Endothelial cell of umbilical vein (primary cell): ENCODE results near the gene CBX3. TPM values are rescaled to one million over a fixed set of nuclear protein-coding genes. Genes with fewer than 3 reads are reported as not detected.

Source experiments
- BruUV-seq: library from RNA; stranded (reverse); fragments of 400-500 nt; replicated peaks from 2 replicates; lab custom pipeline; 2021; lab: Mats Ljungman, UMichigan
- CTCF ChIA-PET: fragments of 300-600, 350-600 bp; sonication (Branson Sonifier 250); formaldehyde crosslinking; loops from one replicate; lab custom pipeline; 2021; ENCODE audit warnings: antibody characterized with exemption, inconsistent platforms; lab: Charles Lee
- POLR2A ChIA-PET: fragments of 300-600, 350-600 bp; sonication (Branson Sonifier 250); formaldehyde crosslinking; loops from one replicate; lab custom pipeline; 2021; ENCODE audit warnings: antibody characterized with exemption, inconsistent platforms; lab: Charles Lee
- DNase-seq: peaks from one replicate; pipeline ENCODE4 v3.0.0-alpha.2; 2011; ENCODE audit warnings: low read depth, low spot score
- FAIRE-seq: peaks from 2 replicates; lab custom pipeline; 2011; peaks lifted over from hg19 to GRCh38; lab: Jason Lieb, UNC
- H2AFZ ChIP-seq: 2 replicates; pipeline ENCODE4 v1.6.0; 2012; ENCODE audit warnings: low read depth, low read length, control low read depth, inconsistent platforms
- H3K27ac ChIP-seq: 2 replicates; pipeline ENCODE4 v1.5.1; 2011; ENCODE audit warnings: low read depth, mild to moderate bottlenecking, control low read depth, low read length, moderate library complexity; ENCODE audit not compliant: insufficient read depth
- H3K27me3 ChIP-seq, 2 experiments: 2 replicates each; pipeline versions ENCODE4 v1.6.0 to v1.6.1; 2011; ENCODE audit warnings: low read length in 2 of 2, mixed read lengths in 1 of 2; ENCODE audit not compliant: control insufficient read depth in 2 of 2, insufficient read depth in 2 of 2
- H3K36me3 ChIP-seq, 2 experiments: 2 replicates in 1 of 2; 3 replicates in 1 of 2; pipeline ENCODE4 v1.5.1; 2011; ENCODE audit warnings: low read length in 2 of 2, mild to moderate bottlenecking in 1 of 2, moderate library complexity in 1 of 2; ENCODE audit not compliant: control insufficient read depth in 2 of 2, insufficient read depth in 2 of 2; ENCODE audit errors: extremely low read depth in 1 of 2
- H3K4me1 ChIP-seq: 3 replicates; pipeline ENCODE4 v1.5.1; 2011; ENCODE audit warnings: mild to moderate bottlenecking, low read length; ENCODE audit not compliant: control insufficient read depth, insufficient read depth; ENCODE audit errors: extremely low read depth
- H3K4me2 ChIP-seq: 2 replicates; pipeline ENCODE4 v1.6.1; 2011; ENCODE audit warnings: low read length, control low read depth, mixed read lengths; ENCODE audit not compliant: insufficient read depth
- H3K4me3 ChIP-seq, 3 experiments: fragments of 200-600 bp in 1 of 3; sonication (generic), shearing (Covaris generic) in 1 of 3; replicated peaks in 1 of 3; 2 replicates each; pipeline ENCODE4 v1.5.1; 2011 to 2016; ENCODE audit warnings: control low read depth in 3 of 3, low read length in 3 of 3, mild to moderate bottlenecking in 2 of 3, inconsistent platforms in 1 of 3, low read depth in 1 of 3, moderate library complexity in 1 of 3; ENCODE audit not compliant: insufficient read depth in 1 of 3
- H3K79me2 ChIP-seq: 2 replicates; pipeline ENCODE4 v1.6.0; 2012; ENCODE audit warnings: low read length, inconsistent platforms; ENCODE audit not compliant: control insufficient read depth, insufficient read depth
- H3K9ac ChIP-seq: replicated peaks from 2 replicates; pipeline ENCODE3; 2011; ENCODE audit warnings: low read length, control low read depth; ENCODE audit not compliant: insufficient read depth; ENCODE audit errors: extremely low read depth
- H3K9me1 ChIP-seq: replicated peaks from 3 replicates; pipeline ENCODE4 v1.6.0; 2011; ENCODE audit warnings: mild to moderate bottlenecking, low read length; ENCODE audit not compliant: control insufficient read depth, insufficient read depth; ENCODE audit errors: extremely low read depth
- H3K9me3 ChIP-seq: replicated peaks from 2 replicates; pipeline ENCODE4 v1.5.1; 2012; ENCODE audit warnings: low read length, inconsistent platforms; ENCODE audit not compliant: control insufficient read depth, insufficient read depth
- H4K20me1 ChIP-seq: replicated peaks from 2 replicates; pipeline ENCODE3; 2011; ENCODE audit warnings: mild to moderate bottlenecking, low read length; ENCODE audit not compliant: control insufficient read depth, insufficient read depth; ENCODE audit errors: extremely low read depth
- JUN ChIP-seq: IDR thresholded peaks from 2 replicates; pipeline ENCODE4 v1.6.1; 2011; ENCODE audit warnings: borderline replicate concordance, low read depth; ENCODE audit not compliant: insufficient read length, insufficient read depth
- MYC ChIP-seq: IDR thresholded peaks from one replicate; pipeline ENCODE4 v1.6.1; 2011; ENCODE audit warnings: mild to moderate bottlenecking, low read depth, low read length
- POLR2A ChIP-seq: IDR thresholded peaks from 2 replicates; pipeline ENCODE4 v1.6.1; 2012; ENCODE audit warnings: low read depth, mild to moderate bottlenecking, control low read depth, low read length
- POLR2AphosphoS5 ChIP-seq: IDR thresholded peaks from 2 replicates; pipeline ENCODE4 v1.6.1; 2012; ENCODE audit warnings: low read depth, mild to moderate bottlenecking, control low read depth, low read length, moderate library complexity; ENCODE audit not compliant: insufficient read depth
- dilution Hi-C: fragments of 300-500 bp; cut with MboI; formaldehyde crosslinking; loops from one replicate; pipeline ENCODE4 v1.15.0; 2019; ENCODE audit warnings: low sequenced_read_pairs; ENCODE audit not compliant: extremely low pct_ligation_motif_present
- intact Hi-C: fragments of 100-400 bp; cut with micrococcal nuclease; formaldehyde crosslinking; loops from one replicate; pipeline ENCODE4 v1.10.0; 2022
- polyA plus RNA-seq, 4 experiments: library from polyadenylated mRNA; depleted of rRNA in 3 of 4; stranded (reverse) in 3 of 4; unstranded in 1 of 4; fragments of >200 nt; gene quantifications; 2 replicates each; pipeline versions ENCODE4 v1.2.1 to v1.2.3, GENCODE V29; 2011 to 2012; ENCODE audit warnings: missing spikeins in 1 of 4
- total RNA-seq: library from RNA; stranded (reverse); gene quantifications from 2 replicates; pipeline ENCODE4 v1.2.3, GENCODE V29; 2021
- TF ChIP-seq, protein P1 (sequence below): IDR thresholded peaks from 2 replicates; pipeline ENCODE4 v1.6.1; 2011; ENCODE audit not compliant: insufficient read depth, insufficient read length
- TF ChIP-seq, protein P2 (sequence below), 2 donors: IDR thresholded peaks; 1 replicate in 1 of 2; 2 replicates in 1 of 2; pipeline ENCODE4 v1.5.1; 2011; ENCODE audit warnings: low read length in 2 of 2, mild to moderate bottlenecking in 2 of 2, moderate library complexity in 2 of 2, control low read depth in 1 of 2, inconsistent platforms in 1 of 2, low read depth in 1 of 2; ENCODE audit not compliant: insufficient read depth in 1 of 2; ENCODE audit errors: extremely low read depth in 1 of 2

The CBX3 gene
- total and polyA plus RNA-seq, 2 donors (not counting 3 experiments of a cell fraction or from before 2014, with no cell fraction given): 47.5 to 200 TPM

DNA sequence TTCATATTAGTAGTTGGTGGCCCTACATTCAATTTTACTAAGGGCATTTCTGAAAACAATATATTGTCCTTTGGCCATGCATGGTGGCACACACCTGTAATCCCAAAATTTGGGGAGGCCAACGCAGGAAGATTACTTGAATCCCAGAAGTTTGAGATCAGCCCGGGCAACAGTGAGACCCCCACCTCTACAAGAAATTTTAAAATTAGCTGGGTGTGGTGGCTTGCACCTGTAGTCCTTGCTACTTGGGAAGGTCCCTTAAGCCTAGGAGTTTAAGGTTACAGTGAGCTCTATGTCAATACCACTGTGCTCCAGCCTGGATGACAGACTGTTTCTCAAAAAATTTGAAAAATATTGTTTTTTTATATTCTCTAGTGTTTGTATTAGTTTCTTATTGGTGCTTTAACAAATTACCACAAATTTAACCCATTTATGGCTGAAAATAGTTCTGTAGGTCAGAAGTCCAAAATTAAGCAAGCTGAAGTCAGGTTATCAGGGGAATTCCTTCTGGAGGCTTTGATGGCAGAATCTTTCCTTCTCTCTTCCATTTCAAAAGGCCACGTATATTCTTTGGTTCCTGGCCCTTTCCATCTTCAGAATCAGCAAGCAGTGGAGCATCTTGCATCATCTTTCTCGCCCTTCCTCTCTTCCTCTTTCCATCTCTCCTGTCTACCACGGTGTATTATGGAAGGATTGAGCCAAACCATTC lies 12.4 kb downstream of the CBX3 start:
- H4K20me1 ChIP-seq: peaks cover 3% of the 10 kb centered on the region
- no peak overlapping the region for H3K27ac ChIP-seq
- DNase-seq (no peak), FAIRE-seq (no peak)
- H3K27me3 ChIP-seq: no peaks in the 10 kb centered on the region
- intact Hi-C loops (no loop called here), dilution Hi-C loops (no loop called here)
- H2AFZ ChIP-seq: no peak overlapping the region
- TF ChIP-seq, protein P1, sequence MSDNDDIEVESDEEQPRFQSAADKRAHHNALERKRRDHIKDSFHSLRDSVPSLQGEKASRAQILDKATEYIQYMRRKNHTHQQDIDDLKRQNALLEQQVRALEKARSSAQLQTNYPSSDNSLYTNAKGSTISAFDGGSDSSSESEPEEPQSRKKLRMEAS: no peak
- TF ChIP-seq MYC: no peak
- TF ChIP-seq, protein P2, sequence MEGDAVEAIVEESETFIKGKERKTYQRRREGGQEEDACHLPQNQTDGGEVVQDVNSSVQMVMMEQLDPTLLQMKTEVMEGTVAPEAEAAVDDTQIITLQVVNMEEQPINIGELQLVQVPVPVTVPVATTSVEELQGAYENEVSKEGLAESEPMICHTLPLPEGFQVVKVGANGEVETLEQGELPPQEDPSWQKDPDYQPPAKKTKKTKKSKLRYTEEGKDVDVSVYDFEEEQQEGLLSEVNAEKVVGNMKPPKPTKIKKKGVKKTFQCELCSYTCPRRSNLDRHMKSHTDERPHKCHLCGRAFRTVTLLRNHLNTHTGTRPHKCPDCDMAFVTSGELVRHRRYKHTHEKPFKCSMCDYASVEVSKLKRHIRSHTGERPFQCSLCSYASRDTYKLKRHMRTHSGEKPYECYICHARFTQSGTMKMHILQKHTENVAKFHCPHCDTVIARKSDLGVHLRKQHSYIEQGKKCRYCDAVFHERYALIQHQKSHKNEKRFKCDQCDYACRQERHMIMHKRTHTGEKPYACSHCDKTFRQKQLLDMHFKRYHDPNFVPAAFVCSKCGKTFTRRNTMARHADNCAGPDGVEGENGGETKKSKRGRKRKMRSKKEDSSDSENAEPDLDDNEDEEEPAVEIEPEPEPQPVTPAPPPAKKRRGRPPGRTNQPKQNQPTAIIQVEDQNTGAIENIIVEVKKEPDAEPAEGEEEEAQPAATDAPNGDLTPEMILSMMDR (IDR thresholded peaks at IDR 0.05; ENCODE audit: extremely low read depth in 1 of 2, insufficient read depth in 1 of 2, low read depth in 1 of 2, low read length in 2 of 2): no peak
- TF ChIP-seq JUN: no peak
- TF ChIP-seq POLR2AphosphoS5: peak; percentile 44
- TF ChIP-seq POLR2A: no peak
- H3K9ac ChIP-seq: no peak overlapping the region
- H3K4me2 ChIP-seq: no peak overlapping the region
- peaks cover 13% of the 10 kb centered on the region for H3K79me2 ChIP-seq
- no peak overlapping the region for H3K4me3 ChIP-seq
- no peaks in the 10 kb centered on the region for H3K9me3 ChIP-seq
- BruUV-seq: no TSS peak
- H3K36me3 ChIP-seq: peaks cover 17 to 24% of the 10 kb centered on the region in 2 experiments
- CTCF ChIA-PET: interaction anchor here (1.1 to 2.0 kb wide), 2 partner anchors 9 to 123 kb away, joined by 3 to 5 read pairs; no protein-coding TSS in a partner anchor
- POLR2A ChIA-PET: interaction anchor here (1.4 kb wide), 1 partner anchor 14 kb away, joined by 3 read pairs; no protein-coding TSS in a partner anchor
- no peaks in the 10 kb centered on the region for H3K4me1 ChIP-seq
- H3K9me1 ChIP-seq: peaks cover 4% of the 10 kb centered on the region
